Stimulated activated CD4-positive, alpha-beta T cell treated with anti-CD3 and anti-CD28 coated beads, Interleukin-2, amount 100 ng/mL, for 4 hours (primary cell): ENCODE measurements around the gene PLD3.
A peak's percentile ranks its signal among the peaks of the same experiment; 100 is the strongest.

ENCODE experiments used
- DNase-seq: peaks from one replicate; pipeline ENCODE4 v3.0.0-alpha.2; 2020; ENCODE audit warnings: low read depth

PLD3 gene

GRCh38 chr19:40414542-40415535, 66.3 kb downstream of the PLD3 start:
- DNase-seq: no peak

GRCh38 chr19:40415768-40416167, 67.3 kb downstream of the PLD3 start:
- no peak for DNase-seq

DNA sequence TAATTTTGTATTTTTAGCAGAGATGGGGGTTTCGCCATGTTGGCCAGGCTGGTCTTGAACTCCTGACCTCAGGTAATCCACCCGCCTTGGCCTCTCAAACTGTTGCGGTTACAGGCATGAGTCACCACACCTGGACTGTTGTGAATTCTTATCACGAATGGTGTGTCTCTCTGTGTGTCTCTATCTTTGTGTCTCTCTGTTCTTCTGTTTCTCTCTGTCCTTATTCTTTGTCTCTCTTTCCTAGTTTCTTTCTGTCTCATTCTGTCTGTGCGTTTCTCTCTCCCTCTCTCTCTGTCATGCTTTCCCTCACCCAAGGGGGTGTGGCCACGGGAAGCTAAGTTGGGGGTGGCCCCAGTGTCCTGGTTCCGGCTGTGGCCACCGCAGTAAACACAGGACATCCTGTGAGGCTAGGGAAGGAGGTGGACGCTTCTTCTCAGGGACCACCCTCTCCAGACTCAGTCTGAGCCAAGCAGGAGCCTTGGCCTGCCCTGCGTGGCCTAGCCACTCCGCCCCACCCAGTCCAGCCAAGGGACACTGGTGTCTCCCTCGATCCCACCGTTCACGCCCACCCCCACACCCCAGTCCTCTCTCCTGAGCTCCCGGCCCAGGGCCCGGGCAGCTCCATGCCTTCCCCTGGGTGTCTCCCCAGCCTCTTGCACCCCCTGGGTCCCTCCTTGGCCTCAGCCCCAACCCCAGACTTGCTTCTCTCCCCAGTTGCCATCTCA, 68.6 kb downstream of the PLD3 start:
- DNase-seq: no peak

- no peak for DNase-seq
These were observed 69.1 kb downstream of the PLD3 start for GRCh38 chr19:40417643-40417981.

DNA sequence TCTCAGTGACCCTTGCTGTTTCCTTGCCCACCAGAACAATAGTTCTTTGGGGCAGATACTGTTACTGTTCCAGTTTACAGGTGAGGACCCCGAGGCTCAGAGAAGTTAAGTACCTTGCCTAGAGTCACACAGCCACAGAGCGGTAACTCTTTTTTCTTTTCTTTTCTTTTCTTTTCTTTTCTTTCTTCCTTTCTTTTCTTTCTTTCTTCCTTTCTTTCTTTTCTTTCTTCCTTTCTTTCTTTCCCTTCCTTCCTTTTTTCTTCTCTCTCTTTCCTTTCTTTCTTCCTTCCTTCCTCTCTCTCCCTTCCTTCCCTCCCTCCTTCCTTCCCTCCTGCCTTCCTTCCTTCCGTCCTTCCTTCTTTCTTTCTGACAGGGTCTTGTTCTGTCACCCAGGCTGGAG, 69.5 kb downstream of the PLD3 start:
- DNase-seq: no peak

DNA sequence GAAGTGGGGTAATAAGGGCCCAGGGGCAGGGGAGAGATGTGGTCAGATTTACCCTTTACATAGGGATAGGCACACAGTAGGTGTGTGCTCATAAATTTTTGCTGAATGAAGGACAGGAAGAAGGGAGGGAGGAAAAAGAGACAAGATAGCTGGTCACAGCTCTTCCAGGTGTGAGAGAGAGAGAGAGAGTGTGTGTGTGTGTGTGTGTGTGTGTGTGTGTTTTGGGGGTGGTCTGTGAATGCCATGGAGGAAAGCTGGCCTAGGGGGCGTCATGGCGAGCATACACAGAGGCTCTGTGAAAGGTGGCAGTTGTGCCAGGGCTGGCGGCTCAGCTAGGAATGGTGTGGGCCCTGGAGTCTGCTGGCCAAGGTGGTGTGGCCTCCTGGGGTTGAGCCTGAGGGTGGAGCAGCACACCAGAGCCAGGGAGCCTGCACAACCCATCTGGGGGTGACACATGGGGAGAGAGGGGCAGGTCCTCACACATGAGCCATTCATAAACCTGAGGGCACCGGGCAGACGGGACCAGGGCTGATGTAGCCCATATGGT, 70.6 kb downstream of the PLD3 start:
- DNase-seq: no peak

GRCh38 chr19:40419780-40420179, 71.3 kb downstream of the PLD3 start:
- DNase-seq: no peak

DNA sequence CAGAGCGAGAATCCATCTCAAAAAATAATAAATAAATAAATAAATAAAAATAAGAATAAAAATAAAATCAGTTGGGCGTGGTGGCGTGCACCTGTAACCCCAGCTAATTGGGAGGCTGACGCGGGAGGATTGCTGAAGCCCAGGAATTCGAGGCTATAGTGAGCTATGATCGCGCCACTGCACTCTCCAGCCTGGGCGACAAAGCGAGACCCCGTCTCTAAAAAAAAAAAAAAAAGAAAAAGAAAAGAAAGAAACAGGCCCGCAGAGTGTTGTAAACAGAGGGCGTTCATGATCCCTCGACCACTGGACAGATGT, 71.9 kb downstream of the PLD3 start:
- no peak for DNase-seq

DNA sequence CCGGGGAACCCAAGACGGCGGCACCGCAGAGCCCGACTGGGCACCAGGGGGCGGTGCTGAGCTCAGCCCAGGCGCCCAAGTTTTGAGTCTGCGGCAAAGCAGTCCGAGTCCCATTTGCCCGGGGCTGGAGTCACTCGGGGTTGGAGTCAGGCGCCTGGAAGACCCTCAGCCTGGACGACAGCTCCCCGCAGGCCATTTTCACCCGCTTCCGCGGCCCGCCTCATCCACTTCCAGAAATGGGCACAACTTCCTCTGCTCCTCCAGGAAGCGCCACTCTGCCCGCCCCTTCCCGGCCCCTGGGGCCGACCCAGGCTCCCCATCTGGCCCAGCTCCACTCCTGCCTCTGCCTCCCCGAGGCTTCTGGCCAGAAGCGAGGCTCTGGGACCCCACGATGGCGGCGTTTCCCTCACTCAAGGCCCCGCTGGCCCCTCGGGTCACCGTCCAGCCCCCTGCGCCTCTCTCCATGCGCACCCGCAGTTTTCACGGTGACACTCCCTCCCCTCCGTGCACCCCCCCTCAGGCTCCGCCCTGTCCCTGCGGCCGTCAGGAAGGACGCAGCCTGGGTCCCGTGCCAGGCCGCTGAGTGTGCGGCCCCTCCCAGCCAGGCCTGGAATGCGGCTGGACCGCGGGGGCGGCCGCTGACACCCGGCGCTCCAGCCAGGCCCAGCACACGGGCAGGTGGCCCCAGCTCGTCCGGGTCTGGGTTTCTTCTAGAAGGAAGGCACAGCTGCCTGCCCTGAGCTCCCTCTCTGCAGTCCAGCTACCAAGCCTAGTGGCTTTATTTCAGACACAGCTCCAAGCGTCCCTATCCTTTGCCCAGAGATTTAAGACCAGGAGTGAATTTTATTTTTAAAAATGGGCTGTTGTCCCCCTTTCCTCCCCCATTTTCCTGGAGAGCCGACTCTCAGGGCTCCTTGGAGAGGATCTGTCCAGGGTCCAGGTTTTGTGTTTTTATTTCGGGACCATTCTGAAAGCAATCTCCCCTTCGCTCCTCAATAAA, 72.6 kb downstream of the PLD3 start:
- DNase-seq: peak; percentile 48

- no peak for DNase-seq
These were observed 73.7 kb downstream of the PLD3 start for GRCh38 chr19:40421993-40422747.

GRCh38 chr19:40422748-40423566, 74.5 kb downstream of the PLD3 start:
- no peak for DNase-seq

DNA sequence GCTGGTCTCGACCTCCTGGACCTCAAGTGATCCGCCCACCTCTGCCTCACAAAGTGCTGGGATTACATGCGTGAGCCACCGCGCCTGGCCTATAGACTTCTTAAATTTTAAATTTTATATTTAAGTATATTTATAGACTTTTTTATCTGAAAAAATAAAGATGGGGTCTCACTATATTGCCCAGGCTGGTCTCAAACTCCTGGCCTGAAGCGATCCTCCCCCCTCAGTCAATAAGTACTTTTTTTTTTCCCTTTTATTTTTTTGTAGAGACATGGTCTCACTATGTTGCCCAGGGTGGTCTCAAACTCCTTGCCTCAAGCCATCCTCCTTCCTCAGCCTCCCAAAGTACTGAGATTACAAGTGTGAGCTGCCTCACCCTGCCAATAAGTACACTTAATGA, 75.4 kb downstream of the PLD3 start:
- no peak for DNase-seq

GRCh38 chr19:40424637-40425449, 76.3 kb downstream of the PLD3 start:
- DNase-seq: no peak

- peak; percentile 100 for DNase-seq
These were observed 77.2 kb downstream of the PLD3 start, which contains the start of gene SERTAD1 for GRCh38 chr19:40425450-40426287. Gene SERTAD1, minus strand, starts transcription at chr19:40425992. Its CDS starts 2,446 bp downstream, at chr19:40423546.
